Activated T-helper 2 cell treated with anti-CD3 and anti-CD28 coated beads, Interferon-gamma antibody, Interleukin-2, Interleukin-4, amounts not matched to agents 10 μg/mL and 5 μg/mL and 100 μg/mL, durations not matched to agents 14 hours and 24 hours and 36 hours (primary cell): Measurements from ENCODE around the gene ADGRB3. TPM values are rescaled to one million over a fixed set of nuclear protein-coding genes. Genes with fewer than 3 reads are reported as not detected.
"Not testable (repeated sequence)": the region's sequence is repeated elsewhere in the genome, so short reads cannot be mapped to it uniquely, and the experiment has no call there.

Experiments used
- DNase-seq: peaks from one replicate; pipeline ENCODE4 v3.0.0; 2021; ENCODE audit warnings: low spot score
- H3K27ac Mint-ChIP-seq: one replicate; pipeline ENCODE4 v1.8.0; 2021; ENCODE audit warnings: mixed read lengths
- H3K27me3 Mint-ChIP-seq: one replicate; pipeline ENCODE4 v1.8.0; 2021; ENCODE audit warnings: low read depth, mixed read lengths
- H3K36me3 Mint-ChIP-seq: one replicate; pipeline ENCODE4 v1.8.0; 2021; ENCODE audit warnings: low read depth, mixed read lengths
- H3K4me1 Mint-ChIP-seq: one replicate; pipeline ENCODE4 v1.8.0; 2021; ENCODE audit warnings: low read depth, mixed read lengths
- H3K4me3 Mint-ChIP-seq: one replicate; pipeline ENCODE4 v1.8.0; 2021; ENCODE audit warnings: low read depth, mild to moderate bottlenecking, moderate library complexity, mixed read lengths
- H3K9me3 Mint-ChIP-seq: one replicate; pipeline ENCODE4 v1.8.0; 2021; ENCODE audit warnings: mixed read lengths
- intact Hi-C: fragments of 100-400 bp; cut with micrococcal nuclease; formaldehyde crosslinking; loops from one replicate; pipeline ENCODE4 v1.15.1; 2023
- total RNA-seq: library from RNA; stranded (reverse); gene quantifications from 2 replicates; pipeline ENCODE4 v1.2.3, GENCODE V29; 2022

Gene ADGRB3
- total RNA-seq, 1 donor from 2014 or later, result 0.14 TPM

- intact Hi-C loops, result no loop called here
- no peak for DNase-seq
- H3K4me3 Mint-ChIP-seq, result no peak overlapping the region
- no peaks in the 10 kb centered on the region for H3K4me1 Mint-ChIP-seq
- H3K27ac Mint-ChIP-seq, result no peak overlapping the region
- no peaks in the 10 kb centered on the region for H3K9me3 Mint-ChIP-seq
- no peaks in the 10 kb centered on the region for H3K27me3 Mint-ChIP-seq
- H3K36me3 Mint-ChIP-seq, result no peaks in the 10 kb centered on the region
These were observed 260.8 kb downstream of the ADGRB3 start for GRCh38 chr6:68895929-68896328.

- Mint-ChIP-seq H3K36me3 (no peaks in the 10 kb centered on the region), H3K9me3 (no peaks in the 10 kb centered on the region), H3K27me3 (no peaks in the 10 kb centered on the region), H3K4me1 (no peaks in the 10 kb centered on the region), H3K27ac (no peak overlapping the region), H3K4me3 (no peak overlapping the region)
- intact Hi-C loops, result no loop called here
- DNase-seq, result no peak
These were observed 266.0 kb downstream of the ADGRB3 start for GRCh38 chr6:68901044-68901443.

- H3K4me1 Mint-ChIP-seq, result no peaks in the 10 kb centered on the region
These were observed 276.3 kb downstream of the ADGRB3 start for GRCh38 chr6:68911334-68911733.

GRCh38 chr6:68911811-68912210 is 276.7 kb downstream of the ADGRB3 start:
- intact Hi-C loops, result no loop called here
- no peak for DNase-seq
- no peaks in the 10 kb centered on the region for H3K4me1 Mint-ChIP-seq
- H3K36me3 Mint-ChIP-seq, result no peaks in the 10 kb centered on the region
- H3K27me3 Mint-ChIP-seq, result no peaks in the 10 kb centered on the region
- no peaks in the 10 kb centered on the region for H3K9me3 Mint-ChIP-seq
- no peak overlapping the region for H3K4me3 Mint-ChIP-seq
- H3K27ac Mint-ChIP-seq, result peak overlapping the region; percentile 28

More at GRCh38 chr6:68911334-68911733, 276.3 kb downstream of the ADGRB3 start:
- no peak overlapping the region for H3K4me3 Mint-ChIP-seq
- H3K9me3 Mint-ChIP-seq, result no peaks in the 10 kb centered on the region
- H3K27me3 Mint-ChIP-seq, result no peaks in the 10 kb centered on the region
- intact Hi-C loops, result no loop called here
- no peak for DNase-seq
- H3K27ac Mint-ChIP-seq, result peak overlapping the region; percentile 28
- H3K36me3 Mint-ChIP-seq, result no peaks in the 10 kb centered on the region

GRCh38 chr6:68912805-68913204 is 277.7 kb downstream of the ADGRB3 start:
- H3K9me3 Mint-ChIP-seq, intact Hi-C loops: not testable (repeated sequence)

GRCh38 chr6:68915586-68915985 is 280.5 kb downstream of the ADGRB3 start:
- intact Hi-C loops, result no loop called here
- no peaks in the 10 kb centered on the region for H3K36me3 Mint-ChIP-seq
- no peaks in the 10 kb centered on the region for H3K4me1 Mint-ChIP-seq
- no peaks in the 10 kb centered on the region for H3K9me3 Mint-ChIP-seq
- H3K27ac Mint-ChIP-seq, result no peak overlapping the region
- H3K27me3 Mint-ChIP-seq, result no peaks in the 10 kb centered on the region
- no peak for DNase-seq
- no peak overlapping the region for H3K4me3 Mint-ChIP-seq

More at GRCh38 chr6:68912805-68913204, 277.7 kb downstream of the ADGRB3 start:
- DNase-seq, H3K27me3 Mint-ChIP-seq, H3K4me3 Mint-ChIP-seq, H3K27ac Mint-ChIP-seq, H3K36me3 Mint-ChIP-seq, H3K4me1 Mint-ChIP-seq: not testable (repeated sequence)

- H3K4me1 Mint-ChIP-seq, result no peaks in the 10 kb centered on the region
- H3K27me3 Mint-ChIP-seq, result no peaks in the 10 kb centered on the region
- no peak overlapping the region for H3K27ac Mint-ChIP-seq
- intact Hi-C loops, result no loop called here
- no peak for DNase-seq
- no peak overlapping the region for H3K4me3 Mint-ChIP-seq
- no peaks in the 10 kb centered on the region for H3K9me3 Mint-ChIP-seq
- H3K36me3 Mint-ChIP-seq, result no peaks in the 10 kb centered on the region
These were observed 284.5 kb downstream of the ADGRB3 start for GRCh38 chr6:68919537-68919936.

- Mint-ChIP-seq H3K4me3 (no peak overlapping the region), H3K27ac (no peak overlapping the region), H3K36me3 (no peaks in the 10 kb centered on the region), H3K9me3 (no peaks in the 10 kb centered on the region), H3K27me3 (no peaks in the 10 kb centered on the region), H3K4me1 (no peaks in the 10 kb centered on the region)
- no peak for DNase-seq
- intact Hi-C loops, result no loop called here
These were observed 306.3 kb downstream of the ADGRB3 start for GRCh38 chr6:68941345-68941744.

GRCh38 chr6:68947721-68948120 is 312.6 kb downstream of the ADGRB3 start:
- DNase-seq, result no peak
- no peaks in the 10 kb centered on the region for H3K36me3 Mint-ChIP-seq
- H3K4me1 Mint-ChIP-seq, result no peaks in the 10 kb centered on the region
- no peaks in the 10 kb centered on the region for H3K27me3 Mint-ChIP-seq
- intact Hi-C loops, result no loop called here
- H3K4me3 Mint-ChIP-seq, result no peak overlapping the region
- H3K27ac Mint-ChIP-seq, result no peak overlapping the region
- no peaks in the 10 kb centered on the region for H3K9me3 Mint-ChIP-seq

- intact Hi-C loops, result no loop called here
- H3K36me3 Mint-ChIP-seq, result no peaks in the 10 kb centered on the region
- H3K27me3 Mint-ChIP-seq, result no peaks in the 10 kb centered on the region
- H3K4me3 Mint-ChIP-seq, result no peak overlapping the region
- no peaks in the 10 kb centered on the region for H3K9me3 Mint-ChIP-seq
- H3K27ac Mint-ChIP-seq, result no peak overlapping the region
- DNase-seq, result no peak
- no peaks in the 10 kb centered on the region for H3K4me1 Mint-ChIP-seq
These were observed 316.2 kb downstream of the ADGRB3 start for GRCh38 chr6:68951270-68951669.

- H3K9me3 Mint-ChIP-seq, result no peaks in the 10 kb centered on the region
- no peak for DNase-seq
- H3K27me3 Mint-ChIP-seq, result no peaks in the 10 kb centered on the region
- no peaks in the 10 kb centered on the region for H3K4me1 Mint-ChIP-seq
- H3K4me3 Mint-ChIP-seq, result no peak overlapping the region
- intact Hi-C loops, result loop anchor here (2.0 kb wide), 1 partner anchor 82 kb away; no protein-coding TSS in a partner anchor
- H3K27ac Mint-ChIP-seq, result no peak overlapping the region
- no peaks in the 10 kb centered on the region for H3K36me3 Mint-ChIP-seq
These were observed 323.2 kb downstream of the ADGRB3 start for GRCh38 chr6:68958327-68958726.

- Mint-ChIP-seq H3K36me3 (no peaks in the 10 kb centered on the region), H3K4me1 (peaks cover 7% of the 10 kb centered on the region), H3K9me3 (no peaks in the 10 kb centered on the region), H3K27ac (no peak overlapping the region), H3K27me3 (no peaks in the 10 kb centered on the region), H3K4me3 (no peak overlapping the region)
- intact Hi-C loops, result loop anchor here (2.0 kb wide), 1 partner anchor 329 kb away; no protein-coding TSS in a partner anchor
- peak; percentile 44 for DNase-seq
These were observed 332.6 kb downstream of the ADGRB3 start for GRCh38 chr6:68967549-68968300.

- no peak for DNase-seq
- Mint-ChIP-seq H3K4me3 (no peak overlapping the region), H3K27me3 (no peaks in the 10 kb centered on the region), H3K36me3 (no peaks in the 10 kb centered on the region), H3K4me1 (peaks cover 7% of the 10 kb centered on the region), H3K27ac (no peak overlapping the region), H3K9me3 (no peaks in the 10 kb centered on the region)
- intact Hi-C loops, result loop anchor here (2.0 kb wide), 1 partner anchor 329 kb away; no protein-coding TSS in a partner anchor
These were observed 333.2 kb downstream of the ADGRB3 start for GRCh38 chr6:68968301-68968649.
